Measurements from ENCODE around the gene ACAT1. TPM values are rescaled to one million over a fixed set of nuclear protein-coding genes. Genes with fewer than 3 reads are reported as not detected.
A peak's percentile ranks its signal among the peaks of the same experiment; 100 is the strongest.

Gene ACAT1
- total RNA-seq = 96.6 and 105 TPM in 2 replicates

DNA sequence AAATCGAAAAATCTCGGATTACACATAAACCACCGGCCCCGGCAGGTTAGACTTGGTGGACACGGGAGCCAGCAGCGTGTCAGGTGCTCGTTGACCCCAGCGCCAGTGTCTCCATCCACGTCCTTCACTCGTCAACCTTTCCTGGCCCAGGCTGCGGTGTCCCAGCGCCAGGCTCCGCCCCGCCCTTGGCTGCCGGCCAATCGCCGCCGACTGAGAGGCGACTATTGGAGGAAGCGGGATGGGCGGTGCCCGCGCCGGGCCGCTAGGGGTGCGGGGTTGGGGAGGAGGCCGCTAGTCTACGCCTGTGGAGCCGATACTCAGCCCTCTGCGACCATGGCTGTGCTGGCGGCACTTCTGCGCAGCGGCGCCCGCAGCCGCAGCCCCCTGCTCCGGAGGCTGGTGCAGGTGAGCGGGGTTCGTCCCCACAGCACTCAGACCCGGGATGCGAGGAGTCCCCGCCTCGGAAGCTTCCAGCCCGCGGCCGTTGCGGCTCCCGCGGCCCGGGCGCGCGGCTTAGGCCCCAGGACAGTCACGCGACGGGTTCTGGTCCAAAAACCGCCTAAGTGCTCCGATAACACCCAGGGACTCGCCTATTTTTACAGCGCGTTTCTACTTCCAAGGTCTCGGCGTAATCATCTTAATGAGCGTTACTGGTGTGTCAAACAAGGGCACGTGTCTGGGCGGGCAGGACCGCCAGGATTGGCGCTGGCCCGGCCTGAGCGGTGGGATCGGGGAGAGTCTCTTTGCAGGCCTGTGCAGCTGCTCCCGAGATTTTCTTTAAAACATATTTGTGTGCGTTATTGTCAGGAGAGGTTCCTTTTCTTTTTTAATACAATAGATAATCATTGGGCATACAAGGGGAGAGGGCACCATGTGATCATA lies at the start of gene ACAT1:
Gene ACAT1, plus strand, starts transcription at position 294 of the 882 bp plus-strand sequence. Its CDS starts 40 bp downstream, at position 334.
- H4K20me1 ChIP-seq (ENCODE audit: insufficient read depth, low read length) = no peaks in the 10 kb centered on the region

DNA sequence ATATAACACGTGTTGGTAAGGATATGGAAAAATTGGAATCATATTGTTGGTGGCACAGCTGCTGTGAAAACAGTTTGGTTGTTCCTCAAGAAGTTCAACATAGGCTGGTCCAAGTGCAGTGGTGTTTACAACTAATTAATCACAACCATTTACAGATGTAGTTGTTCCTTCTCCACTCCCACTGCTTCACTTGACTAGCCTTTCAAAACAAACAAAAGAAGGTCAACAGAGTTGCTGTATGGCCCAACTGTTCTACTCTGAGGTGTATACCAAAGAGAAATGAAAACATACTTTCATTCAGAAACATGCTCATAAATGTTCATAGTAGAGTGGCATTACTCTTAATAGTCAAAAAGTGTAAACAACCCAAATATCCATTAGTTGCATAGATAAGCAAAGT lies 36.6 kb upstream of the ACAT1 start:
- no peaks in the 10 kb centered on the region for H3K27me3 ChIP-seq (ENCODE audit: insufficient read depth, low read length)

More for the DNA sequence above, at the start of gene ACAT1:
- Histone ChIP-seq H3K27me3 (ENCODE audit: insufficient read depth, low read length) (no peaks in the 10 kb centered on the region), H3K4me1 (ENCODE audit: insufficient read depth, low read length) (peaks cover 15% of the 10 kb centered on the region), H3K4me2 (ENCODE audit: insufficient read depth, low read length) (peak within 1 kb of the TSS; percentile 92), H3K27ac (ENCODE audit: low read depth, low read length) (peak within 1 kb of the TSS; percentile 79), H2AFZ (ENCODE audit: low read length) (peak within 1 kb of the TSS; percentile 82), H3K4me3 (ENCODE audit: insufficient read depth, low read length) (peak within 1 kb of the TSS; percentile 82), H3K36me3 (ENCODE audit: insufficient read depth, low read length) (no peaks in the 10 kb centered on the region), H3K79me2 (ENCODE audit: insufficient read depth, low read length) (peaks cover 49% of the 10 kb centered on the region), H3K9me3 (ENCODE audit: low read depth, low read length) (no peaks in the 10 kb centered on the region)
- DNase-seq (ENCODE audit: insufficient read length, low spot score, missing footprints) = peak; percentile 97
- TF ChIP-seq, protein P1, sequence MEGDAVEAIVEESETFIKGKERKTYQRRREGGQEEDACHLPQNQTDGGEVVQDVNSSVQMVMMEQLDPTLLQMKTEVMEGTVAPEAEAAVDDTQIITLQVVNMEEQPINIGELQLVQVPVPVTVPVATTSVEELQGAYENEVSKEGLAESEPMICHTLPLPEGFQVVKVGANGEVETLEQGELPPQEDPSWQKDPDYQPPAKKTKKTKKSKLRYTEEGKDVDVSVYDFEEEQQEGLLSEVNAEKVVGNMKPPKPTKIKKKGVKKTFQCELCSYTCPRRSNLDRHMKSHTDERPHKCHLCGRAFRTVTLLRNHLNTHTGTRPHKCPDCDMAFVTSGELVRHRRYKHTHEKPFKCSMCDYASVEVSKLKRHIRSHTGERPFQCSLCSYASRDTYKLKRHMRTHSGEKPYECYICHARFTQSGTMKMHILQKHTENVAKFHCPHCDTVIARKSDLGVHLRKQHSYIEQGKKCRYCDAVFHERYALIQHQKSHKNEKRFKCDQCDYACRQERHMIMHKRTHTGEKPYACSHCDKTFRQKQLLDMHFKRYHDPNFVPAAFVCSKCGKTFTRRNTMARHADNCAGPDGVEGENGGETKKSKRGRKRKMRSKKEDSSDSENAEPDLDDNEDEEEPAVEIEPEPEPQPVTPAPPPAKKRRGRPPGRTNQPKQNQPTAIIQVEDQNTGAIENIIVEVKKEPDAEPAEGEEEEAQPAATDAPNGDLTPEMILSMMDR (IDR thresholded peaks at IDR 0.05; ENCODE audit: extremely low read depth, low read depth, low read length) = no peak

DNA sequence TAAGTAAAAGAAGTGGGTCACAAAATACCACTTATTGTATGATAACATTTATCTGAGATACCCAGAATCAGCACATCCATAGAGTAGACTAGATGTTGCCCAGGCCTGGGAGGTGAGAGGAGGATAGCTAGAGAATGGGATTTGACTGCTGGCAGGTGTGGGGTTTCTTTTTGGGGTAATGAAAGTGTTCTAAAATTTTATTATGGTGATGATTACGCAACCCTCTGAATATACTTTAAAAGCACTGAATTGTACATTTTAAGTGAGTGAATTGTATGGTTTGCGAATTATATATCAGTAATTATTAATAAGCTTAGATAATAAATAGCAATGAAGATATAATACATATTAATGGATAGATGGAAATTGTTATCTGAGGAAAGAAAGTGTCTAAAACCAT lies 35.7 kb upstream of the ACAT1 start:
- Histone ChIP-seq H3K4me2 (ENCODE audit: insufficient read depth, low read length) (no peak overlapping the region), H3K4me1 (ENCODE audit: insufficient read depth, low read length) (no peaks in the 10 kb centered on the region), H3K36me3 (ENCODE audit: insufficient read depth, low read length) (peaks cover 20% of the 10 kb centered on the region), H2AFZ (ENCODE audit: low read length) (no peak overlapping the region), H3K27ac (ENCODE audit: low read depth, low read length) (no peak overlapping the region), H3K27me3 (ENCODE audit: insufficient read depth, low read length) (no peaks in the 10 kb centered on the region), H3K4me3 (ENCODE audit: insufficient read depth, low read length) (no peak overlapping the region), H3K79me2 (ENCODE audit: insufficient read depth, low read length) (peaks cover 4% of the 10 kb centered on the region), H3K9me3 (ENCODE audit: low read depth, low read length) (no peaks in the 10 kb centered on the region), H4K20me1 (ENCODE audit: insufficient read depth, low read length) (no peaks in the 10 kb centered on the region)
- TF ChIP-seq, protein P1 (IDR thresholded peaks at IDR 0.05; ENCODE audit: extremely low read depth, low read depth, low read length) = no peak
- no peak for DNase-seq (ENCODE audit: insufficient read length, low spot score, missing footprints)

More for the DNA sequence above, 36.6 kb upstream of the ACAT1 start:
- Histone ChIP-seq H4K20me1 (ENCODE audit: insufficient read depth, low read length) (no peaks in the 10 kb centered on the region), H3K4me2 (ENCODE audit: insufficient read depth, low read length) (no peak overlapping the region), H3K27ac (ENCODE audit: low read depth, low read length) (no peak overlapping the region), H3K4me1 (ENCODE audit: insufficient read depth, low read length) (no peaks in the 10 kb centered on the region), H3K36me3 (ENCODE audit: insufficient read depth, low read length) (peaks cover 26% of the 10 kb centered on the region), H3K79me2 (ENCODE audit: insufficient read depth, low read length) (peaks cover 4% of the 10 kb centered on the region), H3K4me3 (ENCODE audit: insufficient read depth, low read length) (no peak overlapping the region), H2AFZ (ENCODE audit: low read length) (no peak overlapping the region), H3K9me3 (ENCODE audit: low read depth, low read length) (no peaks in the 10 kb centered on the region)
- DNase-seq (ENCODE audit: insufficient read length, low spot score, missing footprints) = no peak
- TF ChIP-seq, protein P1 (IDR thresholded peaks at IDR 0.05; ENCODE audit: extremely low read depth, low read depth, low read length) = no peak

DNA sequence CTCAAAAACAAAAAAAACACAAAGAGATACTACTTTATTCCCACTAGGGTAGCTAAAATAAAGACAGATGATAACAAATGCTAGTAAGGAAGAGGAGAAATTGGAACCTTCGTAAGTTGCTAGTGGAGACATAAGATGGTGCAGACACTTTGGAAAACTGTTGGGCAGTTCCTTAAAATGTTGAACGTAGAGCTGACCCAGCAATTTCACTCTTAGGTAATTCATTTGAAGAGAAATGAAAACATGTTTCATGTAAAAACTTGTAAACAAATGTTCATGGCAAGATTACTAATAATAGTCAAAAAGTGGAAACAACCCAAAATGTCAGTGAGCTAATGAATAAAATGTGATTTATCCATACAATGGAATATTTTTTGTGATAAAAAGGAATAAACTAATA lies 29.2 kb upstream of the ACAT1 start:
- TF ChIP-seq, protein P1 (IDR thresholded peaks at IDR 0.05; ENCODE audit: extremely low read depth, low read depth, low read length) = no peak
- Histone ChIP-seq H3K27me3 (ENCODE audit: insufficient read depth, low read length) (no peaks in the 10 kb centered on the region), H2AFZ (ENCODE audit: low read length) (no peak overlapping the region), H3K79me2 (ENCODE audit: insufficient read depth, low read length) (no peaks in the 10 kb centered on the region), H3K4me1 (ENCODE audit: insufficient read depth, low read length) (no peaks in the 10 kb centered on the region), H3K36me3 (ENCODE audit: insufficient read depth, low read length) (peaks cover 30% of the 10 kb centered on the region), H4K20me1 (ENCODE audit: insufficient read depth, low read length) (no peaks in the 10 kb centered on the region), H3K27ac (ENCODE audit: low read depth, low read length) (no peak overlapping the region), H3K4me2 (ENCODE audit: insufficient read depth, low read length) (no peak overlapping the region), H3K4me3 (ENCODE audit: insufficient read depth, low read length) (no peak overlapping the region), H3K9me3 (ENCODE audit: low read depth, low read length) (no peaks in the 10 kb centered on the region)
- DNase-seq (ENCODE audit: insufficient read length, low spot score, missing footprints) = no peak

Data from osteoblast (primary cell).